WI38 (cell line): ENCODE measurements around the gene ZNF775.

ENCODE experiments used
- H3K4me3 ChIP-seq: 2 replicates; pipeline ENCODE4 v1.5.1; 2011; ENCODE audit warnings: low read depth, mild to moderate bottlenecking, control low read depth, low read length
- CTCF ChIP-seq: IDR thresholded peaks from 2 replicates; pipeline ENCODE4 v1.5.1; 2012; ENCODE audit warnings: low read depth, mild to moderate bottlenecking, control low read depth, low read length

Gene ZNF775

GRCh38 chr7:150358988-150359621 lies 20.0 kb upstream of the ZNF775 start:
- TF ChIP-seq CTCF, result no peak
- no peak overlapping the region for H3K4me3 ChIP-seq

DNA sequence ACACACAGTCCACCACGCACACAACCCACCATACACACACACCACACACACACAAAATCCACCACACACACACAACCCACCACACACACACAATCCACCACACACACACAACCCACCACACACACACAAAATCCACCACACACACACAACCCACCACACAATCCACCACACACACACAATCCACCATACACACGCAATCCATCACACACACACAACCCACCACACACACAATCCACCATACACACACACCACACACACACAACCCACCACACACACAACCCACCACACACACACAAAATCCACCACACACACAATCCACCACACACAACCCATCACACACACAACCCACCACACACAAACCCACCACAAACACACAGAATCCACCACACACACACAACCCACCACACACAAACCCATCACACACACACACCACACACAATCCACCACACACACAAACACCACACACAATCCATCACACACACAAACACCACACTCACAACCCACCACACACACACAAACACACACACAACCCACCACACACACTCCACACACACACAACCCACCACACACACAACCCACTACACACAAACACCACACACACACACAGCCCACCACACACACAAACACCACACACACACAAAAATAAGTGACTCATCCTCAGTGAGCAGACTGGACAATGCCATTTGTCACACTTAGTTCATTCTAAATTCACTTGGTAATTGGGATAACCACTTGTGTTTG lies 19.3 kb upstream of the ZNF775 start:
- TF ChIP-seq CTCF, result no peak

GRCh38 chr7:150360363-150361058 lies 18.6 kb upstream of the ZNF775 start:
- no peak for TF ChIP-seq CTCF
- H3K4me3 ChIP-seq, result no peak overlapping the region

More for the DNA sequence above, 19.3 kb upstream of the ZNF775 start:
- no peak overlapping the region for H3K4me3 ChIP-seq

- H3K4me3 ChIP-seq, result no peak overlapping the region
- TF ChIP-seq CTCF, result no peak
These were observed 17.7 kb upstream of the ZNF775 start for GRCh38 chr7:150361402-150361801.

DNA sequence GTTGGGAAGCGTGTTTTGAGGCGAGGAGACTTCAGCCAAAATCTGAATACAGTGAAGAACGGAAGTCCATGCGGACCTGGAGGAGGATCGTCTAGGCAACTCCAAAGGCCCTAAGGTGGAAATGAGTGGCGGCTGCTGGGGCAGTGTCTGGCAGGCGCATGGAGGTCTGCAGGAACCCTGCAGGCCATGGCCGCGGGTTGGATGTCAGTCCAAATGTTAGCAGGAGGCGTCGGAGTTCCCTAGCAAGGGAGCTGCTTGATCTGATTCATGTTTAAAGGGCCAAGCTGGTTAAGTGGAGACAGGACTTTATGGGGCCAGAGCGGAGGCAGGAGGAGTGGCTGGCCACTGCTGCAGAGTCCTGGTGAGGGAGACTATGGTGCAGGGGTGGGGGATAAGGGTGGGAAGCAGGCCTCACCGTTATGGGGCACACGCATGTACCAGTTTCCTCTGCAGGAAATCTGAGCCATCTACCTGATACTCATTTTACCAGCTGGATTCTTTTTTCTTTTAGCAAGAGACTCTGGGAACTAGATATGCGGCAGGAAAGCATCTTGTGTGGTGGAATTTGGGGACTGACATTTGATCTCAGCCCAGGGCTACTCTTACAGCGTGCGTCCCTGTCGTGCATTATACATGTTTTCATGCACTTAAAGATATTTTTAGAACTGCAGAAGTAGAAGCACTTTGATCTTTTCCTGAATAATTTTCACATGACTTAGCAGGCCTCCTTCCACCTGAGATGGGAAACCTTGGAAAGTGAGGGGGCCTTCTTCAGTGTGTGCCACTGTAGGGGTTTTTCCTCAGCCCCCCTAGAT lies 17.1 kb upstream of the ZNF775 start:
- no peak overlapping the region for H3K4me3 ChIP-seq
- no peak for TF ChIP-seq CTCF

DNA sequence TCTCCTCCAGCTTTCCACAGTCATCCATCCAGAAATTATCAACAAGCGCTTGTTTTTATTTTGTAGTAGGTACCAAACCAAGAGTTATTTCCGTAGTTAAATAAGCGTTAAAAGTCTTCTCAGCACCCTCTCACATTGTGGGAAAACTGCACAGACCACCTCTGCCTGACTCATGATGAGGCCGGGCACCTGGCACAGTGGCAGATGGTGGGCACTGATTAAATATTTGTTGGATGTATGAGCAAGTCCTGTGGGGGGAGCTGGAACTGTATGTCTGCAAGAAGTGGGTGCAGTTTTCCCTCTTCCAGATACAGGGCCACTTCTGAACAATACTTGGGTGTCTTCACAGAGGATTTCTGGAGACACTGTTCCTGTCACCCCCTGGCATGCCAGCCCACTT lies 15.8 kb upstream of the ZNF775 start:
- H3K4me3 ChIP-seq, result no peak overlapping the region
- no peak for TF ChIP-seq CTCF
